DND-41 (cell line): ENCODE results near the gene SP8.

Source experiments
- EZH2 ChIP-seq: IDR thresholded peaks from 3 replicates; pipeline ENCODE4 v1.6.1; 2012; ENCODE audit warnings: borderline replicate concordance, low read depth, mild to moderate bottlenecking, moderate library complexity, low read length, inconsistent platforms; ENCODE audit not compliant: severe bottlenecking
- TF ChIP-seq, protein P1 (sequence below): IDR thresholded peaks from 2 replicates; pipeline ENCODE4 v1.5.1; 2012; ENCODE audit warnings: borderline replicate concordance, low read length, moderate library complexity, mild to moderate bottlenecking; ENCODE audit not compliant: poor library complexity, severe bottlenecking; ENCODE audit errors: extremely low read depth

DNA sequence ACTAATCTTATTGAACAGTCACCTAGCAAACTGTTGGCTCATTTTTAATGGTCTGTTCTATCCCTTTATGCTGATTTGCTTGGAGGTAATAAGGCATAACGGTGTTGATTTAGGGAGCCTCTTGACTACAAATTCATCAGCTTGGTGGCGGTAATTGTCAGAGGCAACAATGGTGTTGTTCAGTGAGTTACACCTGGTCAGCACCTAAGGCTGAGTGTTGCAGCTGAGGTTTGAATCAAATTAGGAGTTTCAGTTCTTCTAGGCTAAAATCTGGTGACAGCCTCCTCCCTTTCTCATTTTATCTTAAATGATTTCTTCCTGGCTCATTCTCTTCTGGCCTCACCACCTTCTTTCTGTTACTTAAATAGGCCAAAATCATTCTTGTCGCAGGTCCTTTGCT lies 42.3 kb upstream of the SP8 start:
- TF ChIP-seq, protein P1, sequence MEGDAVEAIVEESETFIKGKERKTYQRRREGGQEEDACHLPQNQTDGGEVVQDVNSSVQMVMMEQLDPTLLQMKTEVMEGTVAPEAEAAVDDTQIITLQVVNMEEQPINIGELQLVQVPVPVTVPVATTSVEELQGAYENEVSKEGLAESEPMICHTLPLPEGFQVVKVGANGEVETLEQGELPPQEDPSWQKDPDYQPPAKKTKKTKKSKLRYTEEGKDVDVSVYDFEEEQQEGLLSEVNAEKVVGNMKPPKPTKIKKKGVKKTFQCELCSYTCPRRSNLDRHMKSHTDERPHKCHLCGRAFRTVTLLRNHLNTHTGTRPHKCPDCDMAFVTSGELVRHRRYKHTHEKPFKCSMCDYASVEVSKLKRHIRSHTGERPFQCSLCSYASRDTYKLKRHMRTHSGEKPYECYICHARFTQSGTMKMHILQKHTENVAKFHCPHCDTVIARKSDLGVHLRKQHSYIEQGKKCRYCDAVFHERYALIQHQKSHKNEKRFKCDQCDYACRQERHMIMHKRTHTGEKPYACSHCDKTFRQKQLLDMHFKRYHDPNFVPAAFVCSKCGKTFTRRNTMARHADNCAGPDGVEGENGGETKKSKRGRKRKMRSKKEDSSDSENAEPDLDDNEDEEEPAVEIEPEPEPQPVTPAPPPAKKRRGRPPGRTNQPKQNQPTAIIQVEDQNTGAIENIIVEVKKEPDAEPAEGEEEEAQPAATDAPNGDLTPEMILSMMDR: no peak
- no peak for TF ChIP-seq EZH2
